ENCODE data around the gene CYYR1. TPM values are rescaled to one million over a fixed set of nuclear protein-coding genes. Genes with fewer than 3 reads are reported as not detected.

Gene CYYR1
- polyA plus RNA-seq, 3 donors, result 0.16 to 0.30 TPM; not detected in 1

- no peaks in the 10 kb centered on the region for H3K36me3 Mint-ChIP-seq
- intact Hi-C loops (cut with micrococcal nuclease), result no loop called here
- peaks cover 0 to 3% of the 10 kb centered on the region in 2 donors for H3K4me1 ChIP-seq (ENCODE audit: control insufficient read depth in 1 of 2, insufficient read depth in 2 of 2, low read length in 2 of 2)
These were observed 82.3 kb downstream of the CYYR1 start for GRCh38 chr21:26490771-26491170.

GRCh38 chr21:26489781-26490180 lies 83.3 kb downstream of the CYYR1 start:
- Histone ChIP-seq H3K27ac (ENCODE audit: low read depth in 1 of 2, low read length in 2 of 2) (no peak overlapping the region), H3K9me3 (replicated peaks in 1 of 2; ENCODE audit: control insufficient read depth in 1 of 2, insufficient read depth in 1 of 2, low read length in 2 of 2) (no peaks in the 10 kb centered on the region), H4K20me1 (ENCODE audit: insufficient read depth, low read length) (no peaks in the 10 kb centered on the region), H3K4me2 (replicated peaks; ENCODE audit: extremely low read depth, low read length, poor library complexity, severe bottlenecking) (no peak overlapping the region), H2AFZ (ENCODE audit: insufficient read depth, low read depth, low read length, poor library complexity, severe bottlenecking) (no peak overlapping the region), H3K27me3 (ENCODE audit: control insufficient read depth in 2 of 2, insufficient read depth in 2 of 2, low read length in 2 of 2) (no peaks in the 10 kb centered on the region), H3K79me2 (ENCODE audit: insufficient read depth, low read length) (no peaks in the 10 kb centered on the region), H3K36me3 (replicated peaks in 1 of 2; ENCODE audit: control insufficient read depth in 1 of 2, insufficient read depth in 2 of 2, low read length in 2 of 2) (no peaks in the 10 kb centered on the region), H3K9ac (ENCODE audit: insufficient read depth, low read length, poor library complexity, severe bottlenecking) (no peak overlapping the region), H3K4me3 (replicated peaks in 1 of 3; ENCODE audit: low read depth in 2 of 3, low read length in 3 of 3) (no peak overlapping the region), H3K4me1 (ENCODE audit: control insufficient read depth in 1 of 2, insufficient read depth in 2 of 2, low read length in 2 of 2) (no peaks in the 10 kb centered on the region)
- peaks cover 0 to 13% (median 4%) of the 10 kb centered on the region in 7 donors for H3K9me3 Mint-ChIP-seq
- no peak overlapping the region for H3K27ac Mint-ChIP-seq
- no peaks in the 10 kb centered on the region for H3K36me3 Mint-ChIP-seq
- no peak for DNase-seq
- no peak for TF ChIP-seq CTCF (IDR thresholded peaks at IDR 0.05)
- WGBS (ENCODE audit: insufficient coverage), result 97% methylated on average over 6 of the region's 6 CpGs
- no peaks in the 10 kb centered on the region for H3K4me1 Mint-ChIP-seq
- intact Hi-C loops (cut with micrococcal nuclease), result no loop called here
- H3K4me3 Mint-ChIP-seq, result no peak overlapping the region
- no peaks in the 10 kb centered on the region for H3K27me3 Mint-ChIP-seq (ENCODE audit: low read depth in 3 of 3)

More at GRCh38 chr21:26490771-26491170, 82.3 kb downstream of the CYYR1 start:
- no peaks in the 10 kb centered on the region for H3K36me3 ChIP-seq (replicated peaks in 1 of 2; ENCODE audit: control insufficient read depth in 1 of 2, insufficient read depth in 2 of 2, low read length in 2 of 2)
- Mint-ChIP-seq H3K27ac (no peak overlapping the region), H3K9me3 (peaks cover 1 to 17% (median 6%) of the 10 kb centered on the region in 7 donors), H3K4me1 (peaks cover 2% of the 10 kb centered on the region), H3K4me3 (no peak overlapping the region), H3K27me3 (ENCODE audit: low read depth in 3 of 3) (no peaks in the 10 kb centered on the region)
- DNase-seq, result no peak
- H2AFZ ChIP-seq (ENCODE audit: insufficient read depth, low read depth, low read length, poor library complexity, severe bottlenecking), result no peak overlapping the region
- no peak for TF ChIP-seq CTCF (IDR thresholded peaks at IDR 0.05)
- WGBS (ENCODE audit: insufficient coverage), result no CpG with 5 or more reads among the region's 2 CpGs
- H3K79me2 ChIP-seq (ENCODE audit: insufficient read depth, low read length), result no peaks in the 10 kb centered on the region
- H3K9me3 ChIP-seq (replicated peaks in 1 of 2; ENCODE audit: control insufficient read depth in 1 of 2, insufficient read depth in 1 of 2, low read length in 2 of 2), result peaks cover 6 to 7% of the 10 kb centered on the region in 2 donors
- no peak overlapping the region for H3K4me2 ChIP-seq (replicated peaks; ENCODE audit: extremely low read depth, low read length, poor library complexity, severe bottlenecking)
- H4K20me1 ChIP-seq (ENCODE audit: insufficient read depth, low read length), result no peaks in the 10 kb centered on the region
- no peak overlapping the region for H3K4me3 ChIP-seq (replicated peaks in 1 of 3; ENCODE audit: low read depth in 2 of 3, low read length in 3 of 3)
- no peaks in the 10 kb centered on the region for H3K27me3 ChIP-seq (ENCODE audit: control insufficient read depth in 2 of 2, insufficient read depth in 2 of 2, low read length in 2 of 2)
- no peak overlapping the region for H3K27ac ChIP-seq (ENCODE audit: low read depth in 1 of 2, low read length in 2 of 2)
- no peak overlapping the region for H3K9ac ChIP-seq (ENCODE audit: insufficient read depth, low read length, poor library complexity, severe bottlenecking)
